CD4-positive, CD25-positive, alpha-beta regulatory T cell (primary cell): ENCODE results near the gene ACOT12. TPM values are rescaled to one million over a fixed set of nuclear protein-coding genes. Genes with fewer than 3 reads are reported as not detected.

Source experiments
- ATAC-seq, 2 donors: fragments of 150-1000 bp; cut with Tn5 transposase; one replicate each; pipeline ENCODE4 v1.10.0; 2021; ENCODE audit warnings: low read depth in 2 of 2, moderate number of reproducible peaks in 2 of 2, moderate library complexity in 1 of 2
- DNase-seq, 3 donors: peaks; one replicate each; pipeline versions ENCODE4 v3.0.0 to v3.0.0-alpha.2; 2012 to 2022; ENCODE audit warnings: mixed read lengths in 1 of 3
- H3K27ac ChIP-seq: one replicate; pipeline ENCODE4 v1.7.0; 2013; ENCODE audit warnings: mild to moderate bottlenecking, low read length; ENCODE audit not compliant: insufficient read depth, poor library complexity, severe bottlenecking
- H3K27me3 ChIP-seq: one replicate; pipeline ENCODE4 v1.7.0; 2013; ENCODE audit warnings: low read length; ENCODE audit not compliant: control insufficient read depth, insufficient read depth
- H3K36me3 ChIP-seq: one replicate; pipeline ENCODE4 v1.7.0; 2013; ENCODE audit warnings: mild to moderate bottlenecking, low read length, moderate library complexity; ENCODE audit not compliant: control insufficient read depth, insufficient read depth
- H3K4me1 ChIP-seq: 2 replicates; pipeline ENCODE4 v1.7.0; 2013; ENCODE audit warnings: mild to moderate bottlenecking, low read length; ENCODE audit not compliant: insufficient read depth, control insufficient read depth, poor library complexity, severe bottlenecking
- H3K4me3 ChIP-seq: one replicate; pipeline ENCODE4 v1.7.0; 2013; ENCODE audit warnings: low read depth, mild to moderate bottlenecking, low read length, moderate library complexity
- H3K9me3 ChIP-seq, 2 experiments: 1 replicate in 1 of 2; 2 replicates in 1 of 2; pipeline ENCODE4 v1.7.0; 2013; ENCODE audit warnings: low read length in 2 of 2, mild to moderate bottlenecking in 1 of 2, moderate library complexity in 1 of 2; ENCODE audit not compliant: control insufficient read depth in 2 of 2
- H3K27ac Mint-ChIP-seq, 3 donors: one replicate each; pipeline ENCODE4 v1.8.0; 2020 to 2022; ENCODE audit warnings: mild to moderate bottlenecking in 3 of 3, mixed read lengths in 3 of 3, moderate library complexity in 2 of 3
- H3K27me3 Mint-ChIP-seq: one replicate; pipeline ENCODE4 v1.8.0; 2022; ENCODE audit warnings: mild to moderate bottlenecking, mixed read lengths
- H3K36me3 Mint-ChIP-seq: one replicate; pipeline ENCODE4 v1.8.0; 2020; ENCODE audit warnings: mixed read lengths
- H3K4me1 Mint-ChIP-seq, 4 donors: one replicate each; pipeline ENCODE4 v1.8.0; 2020 to 2022; ENCODE audit warnings: mixed read lengths in 4 of 4, mild to moderate bottlenecking in 1 of 4
- H3K4me3 Mint-ChIP-seq, 4 donors: one replicate each; pipeline ENCODE4 v1.8.0; 2020 to 2022; ENCODE audit warnings: mild to moderate bottlenecking in 4 of 4, mixed read lengths in 4 of 4, moderate library complexity in 3 of 4
- H3K9me3 Mint-ChIP-seq, 7 donors: one replicate each; pipeline ENCODE4 v1.8.0; 2020 to 2022; ENCODE audit warnings: mixed read lengths in 7 of 7, mild to moderate bottlenecking in 3 of 7, moderate library complexity in 2 of 7
- polyA plus RNA-seq, 4 donors: library from polyadenylated mRNA; unstranded; fragments of 300-500 nt; fragmentation: Illumina TruSeq; gene quantifications; one replicate each; pipeline ENCODE4 v1.2.3, GENCODE V29; 2021
- total RNA-seq: library from RNA; stranded (reverse); gene quantifications from one replicate; pipeline ENCODE4 v1.2.3, GENCODE V29; 2022

Gene ACOT12
- total and polyA plus RNA-seq, 5 donors from 2014 or later = not detected

DNA sequence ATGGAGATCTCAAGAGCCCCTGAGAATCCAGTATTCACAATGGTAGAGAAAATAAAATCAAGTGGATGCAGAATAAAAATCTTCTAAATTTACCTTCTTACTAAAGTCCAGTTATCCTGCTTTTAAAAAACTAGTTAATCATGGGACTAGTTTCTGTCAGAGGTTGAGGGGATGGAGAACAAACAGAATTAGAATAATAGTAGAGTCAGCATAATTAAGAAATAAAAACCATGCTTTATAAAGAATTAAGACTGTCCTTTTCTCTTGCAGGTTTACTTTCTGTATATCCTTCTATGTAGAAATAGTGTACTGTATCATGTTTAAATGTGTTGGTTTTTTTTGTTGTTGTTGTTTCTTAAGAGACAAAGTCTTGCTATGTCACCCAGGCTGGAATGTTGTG, 23.0 kb downstream of the ACOT12 start:
- peaks cover 19% of the 10 kb centered on the region for H3K27me3 Mint-ChIP-seq
- no peak overlapping the region for H3K27ac Mint-ChIP-seq
- H3K4me1 ChIP-seq = no peaks in the 10 kb centered on the region
- DNase-seq (no peak), ATAC-seq (no peak)
- H3K27ac ChIP-seq = no peak overlapping the region
- no peaks in the 10 kb centered on the region for H3K9me3 ChIP-seq
- no peaks in the 10 kb centered on the region for H3K36me3 ChIP-seq
- H3K9me3 Mint-ChIP-seq = peaks cover 0 to 1% (median 0%) of the 10 kb centered on the region in 7 donors
- no peaks in the 10 kb centered on the region for H3K4me1 Mint-ChIP-seq
- H3K4me3 ChIP-seq = no peak overlapping the region
- H3K36me3 Mint-ChIP-seq = no peaks in the 10 kb centered on the region
- peaks cover under 1% of the 10 kb centered on the region for H3K27me3 ChIP-seq
- H3K4me3 Mint-ChIP-seq = no peak overlapping the region

DNA sequence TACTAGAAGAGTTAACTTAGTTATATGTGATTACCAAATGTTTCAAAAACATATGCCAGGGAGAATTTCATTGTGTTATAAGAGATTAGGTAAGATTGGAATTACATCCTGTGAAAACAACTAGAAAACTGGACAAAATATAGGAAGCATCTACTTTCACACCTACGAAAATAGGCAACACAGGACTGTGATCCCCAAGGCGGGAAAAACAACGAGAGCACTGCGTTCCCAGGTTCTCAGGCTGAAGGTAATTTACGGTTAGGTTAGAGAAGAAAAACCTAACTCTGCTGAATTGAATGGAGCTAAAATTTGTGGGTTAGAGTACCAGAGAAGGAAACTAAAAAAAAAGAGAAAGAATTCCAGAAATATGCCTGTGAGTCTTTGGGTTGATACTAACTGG, 28.4 kb downstream of the ACOT12 start:
- peaks cover 0 to 1% (median 0%) of the 10 kb centered on the region in 7 donors for H3K9me3 Mint-ChIP-seq
- Histone ChIP-seq H3K4me1 (no peaks in the 10 kb centered on the region), H3K27me3 (peaks cover 2% of the 10 kb centered on the region), H3K27ac (no peak overlapping the region), H3K4me3 (no peak overlapping the region), H3K36me3 (no peaks in the 10 kb centered on the region), H3K9me3 (no peaks in the 10 kb centered on the region)
- ATAC-seq (no peak), DNase-seq (no peak)
- H3K36me3 Mint-ChIP-seq = no peaks in the 10 kb centered on the region
- peaks cover 14% of the 10 kb centered on the region for H3K27me3 Mint-ChIP-seq
- H3K4me1 Mint-ChIP-seq = no peaks in the 10 kb centered on the region
- no peak overlapping the region for H3K27ac Mint-ChIP-seq
- H3K4me3 Mint-ChIP-seq = no peak overlapping the region

DNA sequence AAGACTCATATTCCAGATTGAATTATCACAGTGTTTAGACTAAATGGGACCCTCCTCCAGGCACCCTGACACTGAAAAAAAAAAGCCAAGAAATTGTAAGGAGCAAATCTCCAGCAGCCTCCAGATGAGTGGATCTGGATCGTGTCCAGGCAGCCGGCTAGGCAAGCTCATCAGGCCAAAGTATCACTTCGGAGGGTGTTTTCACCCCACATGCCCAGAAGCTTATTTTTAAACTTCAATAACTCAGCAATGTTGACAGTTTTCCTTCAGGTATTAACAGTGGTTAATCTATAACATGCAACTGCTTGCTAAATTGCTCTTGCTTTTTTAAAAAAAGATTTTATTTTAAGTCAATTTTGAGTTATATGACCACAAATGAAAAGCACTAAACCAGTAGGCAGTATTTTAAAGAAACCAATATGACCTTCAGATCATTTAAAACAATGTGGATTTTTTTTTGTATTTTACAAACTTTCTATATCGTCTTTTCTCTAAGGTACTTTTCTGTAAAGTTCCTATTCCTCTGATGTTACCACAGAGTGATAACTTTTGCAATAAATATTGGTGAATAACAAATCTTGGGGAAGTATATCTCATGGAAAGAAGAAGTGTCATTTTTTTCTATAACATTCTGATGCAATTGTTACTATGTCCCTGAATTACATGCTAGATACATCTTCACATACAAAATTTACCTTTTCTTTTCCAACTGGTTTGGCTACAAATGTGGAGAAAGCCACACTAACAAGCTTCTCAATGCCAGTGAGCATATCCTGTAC, 30.7 kb downstream of the ACOT12 start:
- Mint-ChIP-seq H3K27me3 (peaks cover 16% of the 10 kb centered on the region), H3K4me1 (no peaks in the 10 kb centered on the region), H3K27ac (no peak overlapping the region), H3K9me3 (peaks cover 0 to 2% (median 0%) of the 10 kb centered on the region in 7 donors), H3K4me3 (no peak overlapping the region), H3K36me3 (no peaks in the 10 kb centered on the region)
- H3K27me3 ChIP-seq = peaks cover 2% of the 10 kb centered on the region
- no peaks in the 10 kb centered on the region for H3K9me3 ChIP-seq
- DNase-seq (no peak), ATAC-seq (no peak)
- no peaks in the 10 kb centered on the region for H3K36me3 ChIP-seq
- no peak overlapping the region for H3K4me3 ChIP-seq
- no peaks in the 10 kb centered on the region for H3K4me1 ChIP-seq
- H3K27ac ChIP-seq = no peak overlapping the region

DNA sequence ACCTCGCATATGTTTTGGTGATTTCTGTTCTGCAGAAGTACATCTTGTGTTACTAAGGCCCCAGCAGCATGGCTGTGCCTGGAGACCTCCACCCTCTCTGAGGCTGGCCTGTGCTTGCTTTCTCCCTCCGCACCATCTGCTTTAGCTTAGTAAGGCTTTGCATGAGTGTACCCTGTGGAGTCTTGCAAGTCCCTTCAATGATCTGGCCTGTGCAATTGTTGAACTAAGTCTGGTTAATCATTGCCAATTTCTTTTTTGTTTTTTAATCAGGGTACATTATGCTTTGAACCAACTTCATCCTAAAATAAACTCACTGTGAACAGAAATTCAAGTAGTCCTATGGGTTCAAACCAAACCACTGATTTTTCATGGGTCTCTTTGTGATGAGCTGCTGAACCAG, 32.3 kb downstream of the ACOT12 start:
- ATAC-seq (no peak), DNase-seq (no peak)
- no peaks in the 10 kb centered on the region for H3K36me3 ChIP-seq
- Mint-ChIP-seq H3K27me3 (peaks cover 16% of the 10 kb centered on the region), H3K9me3 (peaks cover 0 to 2% (median 0%) of the 10 kb centered on the region in 7 donors), H3K27ac (no peak overlapping the region), H3K36me3 (no peaks in the 10 kb centered on the region), H3K4me1 (no peaks in the 10 kb centered on the region), H3K4me3 (no peak overlapping the region)
- no peaks in the 10 kb centered on the region for H3K9me3 ChIP-seq
- peaks cover 2% of the 10 kb centered on the region for H3K27me3 ChIP-seq
- H3K27ac ChIP-seq = no peak overlapping the region
- H3K4me1 ChIP-seq = no peaks in the 10 kb centered on the region
- H3K4me3 ChIP-seq = no peak overlapping the region

DNA sequence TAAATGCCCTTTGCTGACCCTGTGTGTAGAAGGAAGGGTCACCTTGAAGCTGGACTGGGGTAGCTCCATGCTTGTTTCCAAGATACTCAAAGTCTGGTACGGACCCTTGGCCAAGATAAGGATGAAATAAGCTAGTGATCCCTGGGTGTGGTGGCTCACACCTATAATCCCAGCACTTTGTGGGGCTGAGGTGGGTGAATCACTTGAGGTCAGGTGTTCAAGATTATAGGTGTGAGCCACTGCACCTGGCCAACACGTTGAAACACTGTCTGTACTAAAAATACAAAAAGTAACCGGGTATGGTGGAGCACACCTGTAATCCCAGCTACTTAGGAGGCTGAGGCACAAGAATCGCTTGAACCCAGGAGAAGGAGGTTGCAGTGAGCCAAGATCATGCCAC, 33.3 kb downstream of the ACOT12 start:
- H3K4me3 Mint-ChIP-seq = no peak overlapping the region
- Histone ChIP-seq H3K4me3 (no peak overlapping the region), H3K36me3 (no peaks in the 10 kb centered on the region), H3K4me1 (no peaks in the 10 kb centered on the region), H3K9me3 (no peaks in the 10 kb centered on the region), H3K27me3 (peaks cover 2% of the 10 kb centered on the region), H3K27ac (no peak overlapping the region)
- no peak for DNase-seq
- H3K27me3 Mint-ChIP-seq = peaks cover 11% of the 10 kb centered on the region
- H3K9me3 Mint-ChIP-seq = peaks cover 0 to 2% (median 0%) of the 10 kb centered on the region in 7 donors
- no peak for ATAC-seq
- H3K36me3 Mint-ChIP-seq = no peaks in the 10 kb centered on the region
- H3K4me1 Mint-ChIP-seq = no peaks in the 10 kb centered on the region
- no peak overlapping the region for H3K27ac Mint-ChIP-seq

DNA sequence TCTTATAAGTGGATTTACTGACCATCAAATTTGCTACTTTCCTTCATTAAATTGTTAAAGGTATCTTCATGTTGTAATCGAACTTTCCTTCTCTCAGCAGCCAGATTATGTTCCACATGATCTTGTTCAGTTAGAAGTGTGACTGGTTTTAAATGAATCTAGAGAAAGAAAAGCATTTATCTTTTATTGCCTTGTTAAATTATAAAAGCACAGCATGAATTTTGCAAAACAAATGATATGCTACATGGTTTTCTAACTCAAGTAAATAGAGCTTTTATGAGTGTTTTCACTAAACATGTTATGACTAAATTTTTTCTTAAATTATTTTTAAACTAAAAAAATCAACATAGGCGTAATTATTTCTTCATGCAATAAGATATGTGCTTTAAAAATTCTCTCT, 34.1 kb downstream of the ACOT12 start:
- H3K27ac ChIP-seq = no peak overlapping the region
- no peak overlapping the region for H3K4me3 ChIP-seq
- H3K27me3 ChIP-seq = peaks cover 2% of the 10 kb centered on the region
- H3K4me1 ChIP-seq = no peaks in the 10 kb centered on the region
- H3K4me3 Mint-ChIP-seq = no peak overlapping the region
- no peaks in the 10 kb centered on the region for H3K36me3 ChIP-seq
- no peaks in the 10 kb centered on the region for H3K9me3 ChIP-seq
- H3K27me3 Mint-ChIP-seq = peaks cover 5% of the 10 kb centered on the region
- H3K9me3 Mint-ChIP-seq = peaks cover 0 to 2% (median 0%) of the 10 kb centered on the region in 7 donors
- no peaks in the 10 kb centered on the region for H3K36me3 Mint-ChIP-seq
- ATAC-seq (no peak), DNase-seq (no peak)
- H3K27ac Mint-ChIP-seq = no peak overlapping the region
- no peaks in the 10 kb centered on the region for H3K4me1 Mint-ChIP-seq

DNA sequence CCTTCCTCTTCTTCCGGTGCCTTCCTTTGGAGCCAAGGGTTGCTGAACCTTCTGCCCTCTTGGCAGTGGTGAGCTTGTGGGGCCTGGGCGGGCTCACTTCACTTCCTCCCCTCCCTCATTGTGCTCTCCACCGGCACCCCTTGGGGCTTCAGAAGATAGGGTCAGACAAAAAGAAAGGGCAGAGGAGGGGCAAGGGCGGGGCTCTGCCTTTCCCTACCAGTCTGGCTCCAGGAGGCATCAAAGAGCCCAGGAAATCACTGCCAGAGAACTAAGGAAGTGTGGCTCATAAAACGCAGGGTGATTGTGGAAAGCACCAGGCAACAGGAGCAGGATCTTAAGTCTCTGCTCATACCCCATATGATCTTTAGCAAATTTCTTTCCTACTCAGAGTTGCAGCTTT, 34.8 kb downstream of the ACOT12 start:
- Mint-ChIP-seq H3K27me3 (peaks cover 5% of the 10 kb centered on the region), H3K27ac (no peak overlapping the region), H3K9me3 (peaks cover 0 to 2% (median 0%) of the 10 kb centered on the region in 7 donors), H3K4me1 (no peaks in the 10 kb centered on the region), H3K36me3 (no peaks in the 10 kb centered on the region), H3K4me3 (no peak overlapping the region)
- H3K27me3 ChIP-seq = peaks cover 2% of the 10 kb centered on the region
- no peaks in the 10 kb centered on the region for H3K36me3 ChIP-seq
- no peak overlapping the region for H3K27ac ChIP-seq
- no peak overlapping the region for H3K4me3 ChIP-seq
- no peaks in the 10 kb centered on the region for H3K4me1 ChIP-seq
- ATAC-seq (no peak), DNase-seq (no peak)
- no peaks in the 10 kb centered on the region for H3K9me3 ChIP-seq
